ENCODE measurements around the gene TUBA3D.
"Not testable (repeated sequence)": the region's sequence is repeated elsewhere in the genome, so short reads cannot be mapped to it uniquely, and the experiment has no call there.

GRCh38 chr2:131527131-131528001 lies 51.4 kb downstream of the TUBA3D start, which contains the start of gene CCDC74A:
- TF ChIP-seq, protein P1, sequence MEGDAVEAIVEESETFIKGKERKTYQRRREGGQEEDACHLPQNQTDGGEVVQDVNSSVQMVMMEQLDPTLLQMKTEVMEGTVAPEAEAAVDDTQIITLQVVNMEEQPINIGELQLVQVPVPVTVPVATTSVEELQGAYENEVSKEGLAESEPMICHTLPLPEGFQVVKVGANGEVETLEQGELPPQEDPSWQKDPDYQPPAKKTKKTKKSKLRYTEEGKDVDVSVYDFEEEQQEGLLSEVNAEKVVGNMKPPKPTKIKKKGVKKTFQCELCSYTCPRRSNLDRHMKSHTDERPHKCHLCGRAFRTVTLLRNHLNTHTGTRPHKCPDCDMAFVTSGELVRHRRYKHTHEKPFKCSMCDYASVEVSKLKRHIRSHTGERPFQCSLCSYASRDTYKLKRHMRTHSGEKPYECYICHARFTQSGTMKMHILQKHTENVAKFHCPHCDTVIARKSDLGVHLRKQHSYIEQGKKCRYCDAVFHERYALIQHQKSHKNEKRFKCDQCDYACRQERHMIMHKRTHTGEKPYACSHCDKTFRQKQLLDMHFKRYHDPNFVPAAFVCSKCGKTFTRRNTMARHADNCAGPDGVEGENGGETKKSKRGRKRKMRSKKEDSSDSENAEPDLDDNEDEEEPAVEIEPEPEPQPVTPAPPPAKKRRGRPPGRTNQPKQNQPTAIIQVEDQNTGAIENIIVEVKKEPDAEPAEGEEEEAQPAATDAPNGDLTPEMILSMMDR (conservative IDR thresholded peaks at IDR 0.05; ENCODE audit: low read length): not testable (repeated sequence)
- not testable (repeated sequence) for TF ChIP-seq EZH2phosphoT487 (IDR thresholded peaks at IDR 0.05; ENCODE audit: borderline replicate concordance, low read depth, low read length)

All from OCI-LY7 (cell line).